HEK293T (cell line): ENCODE measurements around the gene DIS3.

Experiments
- CTCF ChIA-PET: fragments of 350-600 bp; formaldehyde crosslinking; extraction: SDS; loops from one replicate; lab custom pipeline; 2021; ENCODE audit warnings: antibody characterized with exemption, inconsistent platforms; lab: Yijun Ruan, JAX
- POLR2A ChIA-PET: fragments of 350-600 bp; formaldehyde crosslinking; extraction: SDS; loops from one replicate; lab custom pipeline; 2020; ENCODE audit warnings: antibody characterized with exemption, inconsistent platforms; lab: Yijun Ruan, JAX
- DNase-seq: peaks from one replicate; pipeline ENCODE4 v3.0.0; 2012; ENCODE audit warnings: mixed read lengths; ENCODE audit errors: extremely low spot score
- ARNT ChIP-seq: fragments of 450-650 bp; IDR thresholded peaks from 2 replicates; pipeline ENCODE4 v1.6.1; 2017; ENCODE audit warnings: mild to moderate bottlenecking
- BHLHE40 ChIP-seq: fragments of 450-650 bp; IDR thresholded peaks from 2 replicates; pipeline ENCODE4 v1.6.1; 2016; ENCODE audit warnings: mild to moderate bottlenecking, moderate library complexity, borderline replicate concordance
- CTBP1 ChIP-seq: fragments of 450-650 bp; IDR thresholded peaks from 2 replicates; pipeline ENCODE4 v1.6.1; 2016; ENCODE audit warnings: borderline replicate concordance
- ELF4 ChIP-seq: fragments of 450-650 bp; IDR thresholded peaks from 2 replicates; pipeline ENCODE4 v1.6.1; 2017; ENCODE audit warnings: antibody characterized with exemption
- FOXA1 ChIP-seq: fragments of 450-650 bp; IDR thresholded peaks from 2 replicates; pipeline ENCODE4 v1.6.1; 2016; ENCODE audit warnings: mild to moderate bottlenecking
- FOXK2 ChIP-seq: fragments of 450-650 bp; IDR thresholded peaks from 2 replicates; pipeline ENCODE4 v1.6.1; 2016; ENCODE audit warnings: mild to moderate bottlenecking
- FOXM1 ChIP-seq: fragments of 450-650 bp; IDR thresholded peaks from 2 replicates; pipeline ENCODE4 v1.6.1; 2017; ENCODE audit warnings: mild to moderate bottlenecking, borderline replicate concordance
- HDGF ChIP-seq: fragments of 450-650 bp; IDR thresholded peaks from 2 replicates; pipeline ENCODE4 v1.6.1; 2017; ENCODE audit warnings: antibody characterized with exemption, borderline replicate concordance
- L3MBTL2 ChIP-seq: fragments of 450-650 bp; conservative IDR thresholded peaks from 2 replicates; pipeline ENCODE4 v1.6.1; 2016; ENCODE audit warnings: mild to moderate bottlenecking
- LEF1 ChIP-seq: fragments of 450-650 bp; IDR thresholded peaks from 2 replicates; pipeline ENCODE4 v1.6.1; 2017; ENCODE audit warnings: mild to moderate bottlenecking, borderline replicate concordance
- NFRKB ChIP-seq: fragments of 450-650 bp; IDR thresholded peaks from 2 replicates; pipeline ENCODE4 v1.6.1; 2016; ENCODE audit warnings: mild to moderate bottlenecking, moderate library complexity
- PKNOX1 ChIP-seq: fragments of 450-650 bp; IDR thresholded peaks from 2 replicates; pipeline ENCODE4 v1.6.1; 2016
- SP1 ChIP-seq: fragments of 450-650 bp; IDR thresholded peaks from 2 replicates; pipeline ENCODE4 v1.6.1; 2017
- SUZ12 ChIP-seq: fragments of 450-650 bp; IDR thresholded peaks from 2 replicates; pipeline ENCODE4 v1.6.1; 2016; ENCODE audit warnings: mild to moderate bottlenecking
- TARDBP ChIP-seq: fragments of 450-650 bp; IDR thresholded peaks from 2 replicates; pipeline ENCODE4 v1.6.1; 2016
- ZNF384 ChIP-seq: fragments of 450-650 bp; IDR thresholded peaks from 2 replicates; pipeline ENCODE4 v1.6.1; 2016

DIS3 gene

GRCh38 chr13:72782717-72783116 lies 1.0 kb upstream of the DIS3 start:
- CTCF ChIA-PET = no interaction called here
- no peak for DNase-seq
- POLR2A ChIA-PET = no interaction called here
- TF ChIP-seq ARNT (no peak), CTBP1 (no peak), FOXM1 (no peak), BHLHE40 (no peak), L3MBTL2 (no peak), NFRKB (no peak), LEF1 (no peak), HDGF (no peak)

- POLR2A ChIA-PET = no interaction called here
- no peak for DNase-seq
- TF ChIP-seq SP1 = no peak
- no peak for TF ChIP-seq ELF4
- TF ChIP-seq FOXK2 = no peak
- TF ChIP-seq BHLHE40 = no peak
- no peak for TF ChIP-seq HDGF
- TF ChIP-seq FOXA1 = no peak
- TF ChIP-seq SUZ12 = no peak
- no peak for TF ChIP-seq LEF1
- TF ChIP-seq ZNF384 = no peak
- TF ChIP-seq ARNT = no peak
- no peak for TF ChIP-seq L3MBTL2
- no peak for TF ChIP-seq FOXM1
- TF ChIP-seq TARDBP = no peak
- CTCF ChIA-PET = no interaction called here
These were observed 7.7 kb downstream of the DIS3 start for GRCh38 chr13:72774019-72774418.

- POLR2A ChIA-PET = no interaction called here
- CTCF ChIA-PET = no interaction called here
- no peak for DNase-seq
- TF ChIP-seq ELF4 (no peak), TARDBP (no peak), PKNOX1 (no peak), SUZ12 (no peak), SP1 (no peak), FOXA1 (no peak), NFRKB (no peak), ZNF384 (no peak), FOXM1 (no peak), L3MBTL2 (no peak), CTBP1 (no peak), ARNT (no peak), FOXK2 (no peak), HDGF (no peak), LEF1 (no peak), BHLHE40 (no peak)
These were observed 18.3 kb downstream of the DIS3 start for GRCh38 chr13:72763411-72763810.

GRCh38 chr13:72760189-72760588 lies 21.5 kb downstream of the DIS3 start:
- CTCF ChIA-PET = no interaction called here
- TF ChIP-seq FOXK2 = no peak
- TF ChIP-seq ELF4 = no peak
- no peak for TF ChIP-seq BHLHE40
- TF ChIP-seq LEF1 = no peak
- TF ChIP-seq L3MBTL2 = no peak
- no peak for TF ChIP-seq ZNF384
- TF ChIP-seq PKNOX1 = no peak
- no peak for TF ChIP-seq HDGF
- POLR2A ChIA-PET = no interaction called here
- DNase-seq = no peak

- TF ChIP-seq ELF4 (no peak), HDGF (no peak), CTBP1 (0 out of 2 replicates have a peak, but pooled peaks have one; percentile 5), L3MBTL2 (no peak)
- CTCF ChIA-PET = no interaction called here
- POLR2A ChIA-PET = no interaction called here
- no peak for DNase-seq
These were observed 23.7 kb downstream of the DIS3 start for GRCh38 chr13:72757792-72758535.

- DNase-seq = no peak
- ChIA-PET CTCF (no interaction called here), POLR2A (no interaction called here)
- TF ChIP-seq ZNF384 (peak; percentile 64), L3MBTL2 (no peak), ARNT (no peak)
These were observed 27.6 kb downstream of the DIS3 start for GRCh38 chr13:72754111-72754510.

- DNase-seq = no peak
- ChIA-PET POLR2A (no interaction called here), CTCF (no interaction called here)
- TF ChIP-seq CTBP1 = no peak
- TF ChIP-seq LEF1 = no peak
- TF ChIP-seq PKNOX1 = no peak
- no peak for TF ChIP-seq FOXM1
- TF ChIP-seq L3MBTL2 = no peak
- TF ChIP-seq BHLHE40 = no peak
- no peak for TF ChIP-seq FOXA1
- no peak for TF ChIP-seq ARNT
- TF ChIP-seq TARDBP = no peak
- no peak for TF ChIP-seq SP1
- TF ChIP-seq ZNF384 = no peak
- TF ChIP-seq SUZ12 = no peak
- TF ChIP-seq FOXK2 = no peak
- TF ChIP-seq ELF4 = no peak
- no peak for TF ChIP-seq NFRKB
These were observed 30.5 kb downstream of the DIS3 start for GRCh38 chr13:72751220-72751619.
